H1 (cell line): ENCODE results near the gene PPP1R14B. TPM values are rescaled to one million over a fixed set of nuclear protein-coding genes. Genes with fewer than 3 reads are reported as not detected.

Experiments used
- CHD2 ChIP-seq: IDR thresholded peaks from 2 replicates; pipeline ENCODE4 v1.6.1; 2012; ENCODE audit warnings: low read length, improper control_type of control experiment
- HDAC2 ChIP-seq, 2 experiments: fragments of 300-600 bp in 1 of 2; sonication (generic) in 1 of 2; IDR thresholded peaks; 2 replicates each; pipeline ENCODE4 v1.6.1; 2011 to 2012; ENCODE audit warnings: low read depth in 2 of 2, low read length in 2 of 2, mild to moderate bottlenecking in 2 of 2, moderate library complexity in 2 of 2, borderline replicate concordance in 1 of 2, inconsistent platforms in 1 of 2
- HDAC6 ChIP-seq: IDR thresholded peaks from one replicate; pipeline ENCODE4 v1.7.1; 2012; ENCODE audit warnings: low read depth, mild to moderate bottlenecking, inconsistent platforms, low read length, moderate library complexity
- SP2 ChIP-seq: IDR thresholded peaks from 2 replicates; pipeline ENCODE4 v1.6.1; 2012; ENCODE audit warnings: mild to moderate bottlenecking, low read length, inconsistent platforms
- SRF ChIP-seq: IDR thresholded peaks from 2 replicates; pipeline ENCODE4 v1.6.1; 2011; ENCODE audit warnings: mild to moderate bottlenecking, low read depth, low read length, moderate library complexity
- polyA plus RNA-seq, 7 experiments: library from polyadenylated mRNA; depleted of rRNA in 3 of 7; stranded (reverse) in 5 of 7; unstranded in 2 of 7; fragments of >200 nt in 5 of 7; fragments of 200-250 nt in 2 of 7; gene quantifications; 1 replicate in 5 of 7; 2 replicates in 1 of 7; 4 replicates in 1 of 7; pipeline versions ENCODE4 v1.2.1 to v1.2.3, GENCODE V29; 2011 to 2013; ENCODE audit warnings: missing spikeins in 2 of 7, mixed read lengths in 2 of 7
- total RNA-seq: library from RNA; stranded (reverse); fragmentation: NEBNext Ultra II Directional; extraction: Animal tissue kit (Norgen Biotek cat#: 25700); gene quantifications from 2 replicates; pipeline ENCODE4 v1.2.1, GENCODE V29; 2021
- TF ChIP-seq, protein P1 (sequence below): fragments of 300-600 bp; sonication (generic); IDR thresholded peaks from 2 replicates; pipeline ENCODE4 v1.7.1; 2012; ENCODE audit warnings: low read length, moderate library complexity, mild to moderate bottlenecking, inconsistent platforms; ENCODE audit not compliant: insufficient replicate concordance

Gene PPP1R14B
- total and polyA plus RNA-seq, 2 of the 8 experiments (the other 6 are each of a cell fraction or from before 2014, with no cell fraction given) = 265 to 419 TPM

DNA sequence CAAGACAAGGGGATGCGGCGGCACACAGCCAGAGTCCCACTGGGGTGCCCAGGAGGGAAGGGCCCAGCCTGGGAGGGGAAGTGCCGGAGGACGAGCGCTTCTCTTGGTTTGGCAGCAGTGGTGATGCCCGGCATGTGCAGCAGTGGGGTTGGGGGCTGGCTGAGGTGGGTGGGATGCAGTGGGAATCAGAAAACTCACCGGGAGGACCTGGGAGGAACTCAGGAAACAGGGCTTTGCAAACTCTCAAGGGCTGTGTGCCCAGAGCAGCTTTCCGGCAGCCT, 37.2 kb downstream of the PPP1R14B start (continued):
- TF ChIP-seq, protein P1, sequence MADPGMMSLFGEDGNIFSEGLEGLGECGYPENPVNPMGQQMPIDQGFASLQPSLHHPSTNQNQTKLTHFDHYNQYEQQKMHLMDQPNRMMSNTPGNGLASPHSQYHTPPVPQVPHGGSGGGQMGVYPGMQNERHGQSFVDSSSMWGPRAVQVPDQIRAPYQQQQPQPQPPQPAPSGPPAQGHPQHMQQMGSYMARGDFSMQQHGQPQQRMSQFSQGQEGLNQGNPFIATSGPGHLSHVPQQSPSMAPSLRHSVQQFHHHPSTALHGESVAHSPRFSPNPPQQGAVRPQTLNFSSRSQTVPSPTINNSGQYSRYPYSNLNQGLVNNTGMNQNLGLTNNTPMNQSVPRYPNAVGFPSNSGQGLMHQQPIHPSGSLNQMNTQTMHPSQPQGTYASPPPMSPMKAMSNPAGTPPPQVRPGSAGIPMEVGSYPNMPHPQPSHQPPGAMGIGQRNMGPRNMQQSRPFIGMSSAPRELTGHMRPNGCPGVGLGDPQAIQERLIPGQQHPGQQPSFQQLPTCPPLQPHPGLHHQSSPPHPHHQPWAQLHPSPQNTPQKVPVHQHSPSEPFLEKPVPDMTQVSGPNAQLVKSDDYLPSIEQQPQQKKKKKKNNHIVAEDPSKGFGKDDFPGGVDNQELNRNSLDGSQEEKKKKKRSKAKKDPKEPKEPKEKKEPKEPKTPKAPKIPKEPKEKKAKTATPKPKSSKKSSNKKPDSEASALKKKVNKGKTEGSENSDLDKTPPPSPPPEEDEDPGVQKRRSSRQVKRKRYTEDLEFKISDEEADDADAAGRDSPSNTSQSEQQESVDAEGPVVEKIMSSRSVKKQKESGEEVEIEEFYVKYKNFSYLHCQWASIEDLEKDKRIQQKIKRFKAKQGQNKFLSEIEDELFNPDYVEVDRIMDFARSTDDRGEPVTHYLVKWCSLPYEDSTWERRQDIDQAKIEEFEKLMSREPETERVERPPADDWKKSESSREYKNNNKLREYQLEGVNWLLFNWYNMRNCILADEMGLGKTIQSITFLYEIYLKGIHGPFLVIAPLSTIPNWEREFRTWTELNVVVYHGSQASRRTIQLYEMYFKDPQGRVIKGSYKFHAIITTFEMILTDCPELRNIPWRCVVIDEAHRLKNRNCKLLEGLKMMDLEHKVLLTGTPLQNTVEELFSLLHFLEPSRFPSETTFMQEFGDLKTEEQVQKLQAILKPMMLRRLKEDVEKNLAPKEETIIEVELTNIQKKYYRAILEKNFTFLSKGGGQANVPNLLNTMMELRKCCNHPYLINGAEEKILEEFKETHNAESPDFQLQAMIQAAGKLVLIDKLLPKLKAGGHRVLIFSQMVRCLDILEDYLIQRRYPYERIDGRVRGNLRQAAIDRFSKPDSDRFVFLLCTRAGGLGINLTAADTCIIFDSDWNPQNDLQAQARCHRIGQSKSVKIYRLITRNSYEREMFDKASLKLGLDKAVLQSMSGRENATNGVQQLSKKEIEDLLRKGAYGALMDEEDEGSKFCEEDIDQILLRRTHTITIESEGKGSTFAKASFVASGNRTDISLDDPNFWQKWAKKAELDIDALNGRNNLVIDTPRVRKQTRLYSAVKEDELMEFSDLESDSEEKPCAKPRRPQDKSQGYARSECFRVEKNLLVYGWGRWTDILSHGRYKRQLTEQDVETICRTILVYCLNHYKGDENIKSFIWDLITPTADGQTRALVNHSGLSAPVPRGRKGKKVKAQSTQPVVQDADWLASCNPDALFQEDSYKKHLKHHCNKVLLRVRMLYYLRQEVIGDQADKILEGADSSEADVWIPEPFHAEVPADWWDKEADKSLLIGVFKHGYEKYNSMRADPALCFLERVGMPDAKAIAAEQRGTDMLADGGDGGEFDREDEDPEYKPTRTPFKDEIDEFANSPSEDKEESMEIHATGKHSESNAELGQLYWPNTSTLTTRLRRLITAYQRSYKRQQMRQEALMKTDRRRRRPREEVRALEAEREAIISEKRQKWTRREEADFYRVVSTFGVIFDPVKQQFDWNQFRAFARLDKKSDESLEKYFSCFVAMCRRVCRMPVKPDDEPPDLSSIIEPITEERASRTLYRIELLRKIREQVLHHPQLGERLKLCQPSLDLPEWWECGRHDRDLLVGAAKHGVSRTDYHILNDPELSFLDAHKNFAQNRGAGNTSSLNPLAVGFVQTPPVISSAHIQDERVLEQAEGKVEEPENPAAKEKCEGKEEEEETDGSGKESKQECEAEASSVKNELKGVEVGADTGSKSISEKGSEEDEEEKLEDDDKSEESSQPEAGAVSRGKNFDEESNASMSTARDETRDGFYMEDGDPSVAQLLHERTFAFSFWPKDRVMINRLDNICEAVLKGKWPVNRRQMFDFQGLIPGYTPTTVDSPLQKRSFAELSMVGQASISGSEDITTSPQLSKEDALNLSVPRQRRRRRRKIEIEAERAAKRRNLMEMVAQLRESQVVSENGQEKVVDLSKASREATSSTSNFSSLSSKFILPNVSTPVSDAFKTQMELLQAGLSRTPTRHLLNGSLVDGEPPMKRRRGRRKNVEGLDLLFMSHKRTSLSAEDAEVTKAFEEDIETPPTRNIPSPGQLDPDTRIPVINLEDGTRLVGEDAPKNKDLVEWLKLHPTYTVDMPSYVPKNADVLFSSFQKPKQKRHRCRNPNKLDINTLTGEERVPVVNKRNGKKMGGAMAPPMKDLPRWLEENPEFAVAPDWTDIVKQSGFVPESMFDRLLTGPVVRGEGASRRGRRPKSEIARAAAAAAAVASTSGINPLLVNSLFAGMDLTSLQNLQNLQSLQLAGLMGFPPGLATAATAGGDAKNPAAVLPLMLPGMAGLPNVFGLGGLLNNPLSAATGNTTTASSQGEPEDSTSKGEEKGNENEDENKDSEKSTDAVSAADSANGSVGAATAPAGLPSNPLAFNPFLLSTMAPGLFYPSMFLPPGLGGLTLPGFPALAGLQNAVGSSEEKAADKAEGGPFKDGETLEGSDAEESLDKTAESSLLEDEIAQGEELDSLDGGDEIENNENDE = no peak
- TF ChIP-seq HDAC2 (IDR thresholded peaks at IDR 0.05; ENCODE audit: borderline replicate concordance in 1 of 2, low read depth in 2 of 2, low read length in 2 of 2) (no peak), HDAC6 (no peak), SP2 (no peak), CHD2 (no peak), SRF (no peak)
- TF ChIP-seq, all 59 proteins: peak for 0
